ENCODE results near the gene SCARF2. TPM values are rescaled to one million over a fixed set of nuclear protein-coding genes. Genes with fewer than 3 reads are reported as not detected.

SCARF2 gene
- total and polyA plus RNA-seq, 2 donors (not counting 1 experiment from before 2014, with no cell fraction given) = 8.1 to 14.5 TPM

DNA sequence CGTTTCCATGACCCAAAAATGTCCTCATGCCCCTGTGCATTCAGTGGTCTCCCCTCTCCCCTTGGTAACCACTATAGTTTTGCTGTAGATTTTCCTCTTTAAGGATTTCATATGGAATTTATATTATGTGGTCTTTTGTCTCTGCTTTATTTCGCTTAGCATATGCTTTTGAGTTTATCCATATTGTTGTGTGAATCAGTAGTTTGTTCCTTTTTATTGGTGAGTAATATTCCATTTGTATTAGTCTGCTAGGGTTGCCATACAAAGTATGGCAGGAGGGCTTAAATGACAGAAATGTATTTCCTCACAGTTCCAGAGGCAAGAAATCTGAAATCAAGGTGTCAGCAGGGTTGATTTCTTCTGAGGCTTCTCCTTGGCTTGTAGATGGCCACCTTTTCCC, 40.1 kb downstream of the SCARF2 start:
- TF ChIP-seq EZH2 (IDR thresholded peaks at IDR 0.05; ENCODE audit: low read length, missing control alignments) = no peak
- TF ChIP-seq, protein P1, sequence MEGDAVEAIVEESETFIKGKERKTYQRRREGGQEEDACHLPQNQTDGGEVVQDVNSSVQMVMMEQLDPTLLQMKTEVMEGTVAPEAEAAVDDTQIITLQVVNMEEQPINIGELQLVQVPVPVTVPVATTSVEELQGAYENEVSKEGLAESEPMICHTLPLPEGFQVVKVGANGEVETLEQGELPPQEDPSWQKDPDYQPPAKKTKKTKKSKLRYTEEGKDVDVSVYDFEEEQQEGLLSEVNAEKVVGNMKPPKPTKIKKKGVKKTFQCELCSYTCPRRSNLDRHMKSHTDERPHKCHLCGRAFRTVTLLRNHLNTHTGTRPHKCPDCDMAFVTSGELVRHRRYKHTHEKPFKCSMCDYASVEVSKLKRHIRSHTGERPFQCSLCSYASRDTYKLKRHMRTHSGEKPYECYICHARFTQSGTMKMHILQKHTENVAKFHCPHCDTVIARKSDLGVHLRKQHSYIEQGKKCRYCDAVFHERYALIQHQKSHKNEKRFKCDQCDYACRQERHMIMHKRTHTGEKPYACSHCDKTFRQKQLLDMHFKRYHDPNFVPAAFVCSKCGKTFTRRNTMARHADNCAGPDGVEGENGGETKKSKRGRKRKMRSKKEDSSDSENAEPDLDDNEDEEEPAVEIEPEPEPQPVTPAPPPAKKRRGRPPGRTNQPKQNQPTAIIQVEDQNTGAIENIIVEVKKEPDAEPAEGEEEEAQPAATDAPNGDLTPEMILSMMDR (conservative IDR thresholded peaks at IDR 0.05 in 1 of 2, IDR thresholded peaks at IDR 0.05 in 1 of 2; ENCODE audit: low read depth in 1 of 2, low read length in 2 of 2) = no peak
- H3K4me1 ChIP-seq (ENCODE audit: control insufficient read depth, extremely low read depth, insufficient read depth, low read length) = no peaks in the 10 kb centered on the region
- H4K20me1 ChIP-seq (ENCODE audit: control insufficient read depth, extremely low read depth, insufficient read depth, low read length) = no peaks in the 10 kb centered on the region
- H3K36me3 ChIP-seq (ENCODE audit: control insufficient read depth, insufficient read depth, low read length) = no peaks in the 10 kb centered on the region
- no peak overlapping the region for H3K27ac ChIP-seq (ENCODE audit: insufficient read depth, low read length)
- no peak overlapping the region for H3K4me3 ChIP-seq (replicated peaks in 1 of 4; ENCODE audit: control extremely low read depth in 1 of 4, insufficient read depth in 1 of 4, low read depth in 3 of 4, low read length in 4 of 4)
- no peaks in the 10 kb centered on the region for H3K9me3 ChIP-seq (ENCODE audit: control insufficient read depth, insufficient read depth, low read depth, low read length)
- H3K4me2 ChIP-seq (ENCODE audit: extremely low read depth, insufficient read depth, low read length) = no peak overlapping the region
- H3K27me3 ChIP-seq (ENCODE audit: control insufficient read depth, insufficient read depth, low read length) = no peaks in the 10 kb centered on the region
- H3K79me2 ChIP-seq (ENCODE audit: control insufficient read depth, insufficient read depth, low read length) = peaks cover 3% of the 10 kb centered on the region
- H2AFZ ChIP-seq (ENCODE audit: low read length) = no peak overlapping the region
- H3K9ac ChIP-seq (ENCODE audit: insufficient read depth, low read length) = no peak overlapping the region
- DNase-seq (ENCODE audit: low read depth in 2 of 2) = no peak

GRCh38 chr22:20396639-20397038, 41.0 kb downstream of the SCARF2 start:
- peaks cover 3% of the 10 kb centered on the region for H3K79me2 ChIP-seq (ENCODE audit: control insufficient read depth, insufficient read depth, low read length)
- no peaks in the 10 kb centered on the region for H4K20me1 ChIP-seq (ENCODE audit: control insufficient read depth, extremely low read depth, insufficient read depth, low read length)
- no peak overlapping the region for H3K27ac ChIP-seq (ENCODE audit: insufficient read depth, low read length)
- DNase-seq (ENCODE audit: low read depth in 2 of 2) = peak in 1 of 2 donors; percentile 15
- no peaks in the 10 kb centered on the region for H3K9me3 ChIP-seq (ENCODE audit: control insufficient read depth, insufficient read depth, low read depth, low read length)
- H2AFZ ChIP-seq (ENCODE audit: low read length) = no peak overlapping the region
- no peak overlapping the region for H3K4me2 ChIP-seq (ENCODE audit: extremely low read depth, insufficient read depth, low read length)
- no peaks in the 10 kb centered on the region for H3K36me3 ChIP-seq (ENCODE audit: control insufficient read depth, insufficient read depth, low read length)
- H3K9ac ChIP-seq (ENCODE audit: insufficient read depth, low read length) = no peak overlapping the region
- no peak overlapping the region for H3K4me3 ChIP-seq (replicated peaks in 1 of 4; ENCODE audit: control extremely low read depth in 1 of 4, insufficient read depth in 1 of 4, low read depth in 3 of 4, low read length in 4 of 4)
- TF ChIP-seq, protein P1 (conservative IDR thresholded peaks at IDR 0.05 in 1 of 2, IDR thresholded peaks at IDR 0.05 in 1 of 2; ENCODE audit: low read depth in 1 of 2, low read length in 2 of 2) = no peak
- no peak for TF ChIP-seq EZH2 (IDR thresholded peaks at IDR 0.05; ENCODE audit: low read length, missing control alignments)
- H3K4me1 ChIP-seq (ENCODE audit: control insufficient read depth, extremely low read depth, insufficient read depth, low read length) = no peaks in the 10 kb centered on the region
- no peaks in the 10 kb centered on the region for H3K27me3 ChIP-seq (ENCODE audit: control insufficient read depth, insufficient read depth, low read length)

GRCh38 chr22:20395907-20396287, 41.7 kb downstream of the SCARF2 start:
- Histone ChIP-seq H3K4me2 (ENCODE audit: extremely low read depth, insufficient read depth, low read length) (no peak overlapping the region), H3K27ac (ENCODE audit: insufficient read depth, low read length) (no peak overlapping the region), H3K36me3 (ENCODE audit: control insufficient read depth, insufficient read depth, low read length) (no peaks in the 10 kb centered on the region), H3K4me1 (ENCODE audit: control insufficient read depth, extremely low read depth, insufficient read depth, low read length) (no peaks in the 10 kb centered on the region), H3K27me3 (ENCODE audit: control insufficient read depth, insufficient read depth, low read length) (no peaks in the 10 kb centered on the region), H3K4me3 (replicated peaks in 1 of 4; ENCODE audit: control extremely low read depth in 1 of 4, insufficient read depth in 1 of 4, low read depth in 3 of 4, low read length in 4 of 4) (no peak overlapping the region), H3K9me3 (ENCODE audit: control insufficient read depth, insufficient read depth, low read depth, low read length) (no peaks in the 10 kb centered on the region), H3K9ac (ENCODE audit: insufficient read depth, low read length) (no peak overlapping the region), H4K20me1 (ENCODE audit: control insufficient read depth, extremely low read depth, insufficient read depth, low read length) (no peaks in the 10 kb centered on the region), H2AFZ (ENCODE audit: low read length) (no peak overlapping the region), H3K79me2 (ENCODE audit: control insufficient read depth, insufficient read depth, low read length) (peaks cover 3% of the 10 kb centered on the region)
- no peak for DNase-seq (ENCODE audit: low read depth in 2 of 2)
- no peak for TF ChIP-seq EZH2 (IDR thresholded peaks at IDR 0.05; ENCODE audit: low read length, missing control alignments)
- TF ChIP-seq, protein P1 (conservative IDR thresholded peaks at IDR 0.05 in 1 of 2, IDR thresholded peaks at IDR 0.05 in 1 of 2; ENCODE audit: low read depth in 1 of 2, low read length in 2 of 2) = no peak
